Caco-2 (cell line): ENCODE results near the gene CTXND1. TPM values are rescaled to one million over a fixed set of nuclear protein-coding genes. Genes with fewer than 3 reads are reported as not detected.

Experiments used
- BruUV-seq: library from RNA; stranded (reverse); fragments of 400-500 nt; replicated peaks from 2 replicates; lab custom pipeline; 2021; lab: Mats Ljungman, UMichigan
- CTCF ChIA-PET: fragments of 300-600 bp; sonication (Branson Sonifier 250); formaldehyde crosslinking; loops from one replicate; lab custom pipeline; 2022; ENCODE audit warnings: antibody characterized with exemption; lab: Charles Lee
- POLR2A ChIA-PET: fragments of 300-600 bp; sonication (Branson Sonifier 250); formaldehyde crosslinking; loops from one replicate; lab custom pipeline; 2022; ENCODE audit warnings: antibody characterized with exemption; lab: Charles Lee
- DNase-seq, 2 experiments: peaks; one replicate each; pipeline versions ENCODE4 v3.0.0 to v3.0.0-alpha.2; 2020 to 2022
- H3K27me3 ChIP-seq: replicated peaks from 2 replicates; pipeline ENCODE4 v1.6.0; 2011; ENCODE audit warnings: low read length; ENCODE audit not compliant: control insufficient read depth, insufficient read depth
- H3K36me3 ChIP-seq: 2 replicates; pipeline ENCODE4 v1.5.1; 2011; ENCODE audit warnings: low read length; ENCODE audit not compliant: control insufficient read depth, insufficient read depth
- H3K4me1 ChIP-seq: fragments of 250-450 bp; sonication (Bioruptor Pico); 2 replicates; pipeline ENCODE4 v1.5.1; 2020; ENCODE audit warnings: mild to moderate bottlenecking
- H3K4me3 ChIP-seq: 2 replicates; pipeline ENCODE4 v1.5.1; 2011; ENCODE audit warnings: low read depth, mild to moderate bottlenecking, control low read depth, low read length
- H3K9me3 ChIP-seq: fragments of 250-450 bp; sonication (Bioruptor Pico); 2 replicates; pipeline ENCODE4 v1.5.1; 2020; ENCODE audit warnings: mild to moderate bottlenecking, moderate library complexity
- H3K27ac Mint-ChIP-seq: one replicate; pipeline ENCODE4 v1.8.0; 2022; ENCODE audit warnings: mixed read lengths; ENCODE audit not compliant: unreplicated experiment
- H3K27me3 Mint-ChIP-seq: one replicate; pipeline ENCODE4 v1.8.0; 2022; ENCODE audit warnings: mixed read lengths; ENCODE audit not compliant: insufficient read depth, unreplicated experiment
- H3K36me3 Mint-ChIP-seq: one replicate; pipeline ENCODE4 v1.8.0; 2022; ENCODE audit warnings: mild to moderate bottlenecking, mixed read lengths; ENCODE audit not compliant: insufficient read depth, unreplicated experiment
- H3K4me1 Mint-ChIP-seq: one replicate; pipeline ENCODE4 v1.8.0; 2022; ENCODE audit warnings: low read depth, mixed read lengths; ENCODE audit not compliant: unreplicated experiment
- H3K4me3 Mint-ChIP-seq: one replicate; pipeline ENCODE4 v1.8.0; 2022; ENCODE audit warnings: mild to moderate bottlenecking, moderate library complexity, mixed read lengths; ENCODE audit not compliant: unreplicated experiment
- H3K9me3 Mint-ChIP-seq: one replicate; pipeline ENCODE4 v1.8.0; 2022; ENCODE audit warnings: mixed read lengths; ENCODE audit not compliant: unreplicated experiment
- intact Hi-C: fragments of 100-400 bp; cut with micrococcal nuclease; formaldehyde crosslinking; loops from one replicate; pipeline ENCODE4 v1.10.0; 2022; ENCODE audit not compliant: unreplicated experiment
- total RNA-seq: library from RNA; stranded (reverse); gene quantifications from 2 replicates; pipeline ENCODE4 v1.2.3, GENCODE V29; 2022
- TF ChIP-seq, protein P1 (sequence below), 2 experiments: fragments of 200-600 bp in 1 of 2; IDR thresholded peaks; 1 replicate in 1 of 2; 2 replicates in 1 of 2; pipeline versions ENCODE4 v1.5.1 to v1.8.0; 2011 to 2022; ENCODE audit warnings: antibody characterized with exemption in 1 of 2, control low read depth in 1 of 2, inconsistent platforms in 1 of 2, low read depth in 1 of 2, low read length in 1 of 2, mild to moderate bottlenecking in 1 of 2, moderate library complexity in 1 of 2; ENCODE audit not compliant: insufficient read depth in 1 of 2, severe bottlenecking in 1 of 2, unreplicated experiment in 1 of 2

Gene CTXND1
- total RNA-seq, 1 experiment from 2014 or later: 0.05 TPM

DNA sequence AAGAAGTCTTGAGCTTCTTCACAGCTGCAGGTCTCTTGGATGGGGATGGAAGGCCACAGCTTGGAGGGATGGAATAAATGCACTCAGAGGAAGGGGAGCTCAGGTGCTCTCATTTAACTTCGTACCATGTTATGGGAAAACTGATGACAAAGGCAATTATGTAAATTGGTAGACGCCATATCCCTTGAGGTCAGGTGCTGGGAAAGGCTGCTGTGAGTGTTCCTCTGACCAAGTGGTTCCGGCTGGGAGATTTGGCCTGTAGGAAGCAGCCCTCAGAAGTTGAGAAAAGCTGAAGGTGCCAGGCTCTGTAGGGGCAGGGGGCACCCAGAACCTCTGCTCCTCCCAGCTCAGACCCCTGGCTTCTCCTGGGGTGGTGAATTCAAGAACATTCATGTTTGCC is 52.1 kb downstream of the CTXND1 start:
- H3K27me3 Mint-ChIP-seq: no peaks in the 10 kb centered on the region
- no TSS peak for BruUV-seq
- POLR2A ChIA-PET: no interaction called here
- no peaks in the 10 kb centered on the region for H3K36me3 Mint-ChIP-seq
- Histone ChIP-seq H3K27me3 (no peaks in the 10 kb centered on the region), H3K4me3 (no peak overlapping the region), H3K4me1 (no peaks in the 10 kb centered on the region), H3K36me3 (no peaks in the 10 kb centered on the region), H3K9me3 (no peaks in the 10 kb centered on the region)
- no peak overlapping the region for H3K4me3 Mint-ChIP-seq
- no peaks in the 10 kb centered on the region for H3K4me1 Mint-ChIP-seq
- DNase-seq: no peak
- H3K9me3 Mint-ChIP-seq: no peaks in the 10 kb centered on the region
- intact Hi-C loops: no loop called here
- CTCF ChIA-PET: no interaction called here
- H3K27ac Mint-ChIP-seq: no peak overlapping the region
- TF ChIP-seq, protein P1, sequence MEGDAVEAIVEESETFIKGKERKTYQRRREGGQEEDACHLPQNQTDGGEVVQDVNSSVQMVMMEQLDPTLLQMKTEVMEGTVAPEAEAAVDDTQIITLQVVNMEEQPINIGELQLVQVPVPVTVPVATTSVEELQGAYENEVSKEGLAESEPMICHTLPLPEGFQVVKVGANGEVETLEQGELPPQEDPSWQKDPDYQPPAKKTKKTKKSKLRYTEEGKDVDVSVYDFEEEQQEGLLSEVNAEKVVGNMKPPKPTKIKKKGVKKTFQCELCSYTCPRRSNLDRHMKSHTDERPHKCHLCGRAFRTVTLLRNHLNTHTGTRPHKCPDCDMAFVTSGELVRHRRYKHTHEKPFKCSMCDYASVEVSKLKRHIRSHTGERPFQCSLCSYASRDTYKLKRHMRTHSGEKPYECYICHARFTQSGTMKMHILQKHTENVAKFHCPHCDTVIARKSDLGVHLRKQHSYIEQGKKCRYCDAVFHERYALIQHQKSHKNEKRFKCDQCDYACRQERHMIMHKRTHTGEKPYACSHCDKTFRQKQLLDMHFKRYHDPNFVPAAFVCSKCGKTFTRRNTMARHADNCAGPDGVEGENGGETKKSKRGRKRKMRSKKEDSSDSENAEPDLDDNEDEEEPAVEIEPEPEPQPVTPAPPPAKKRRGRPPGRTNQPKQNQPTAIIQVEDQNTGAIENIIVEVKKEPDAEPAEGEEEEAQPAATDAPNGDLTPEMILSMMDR (IDR thresholded peaks at IDR 0.05; ENCODE audit: insufficient read depth in 1 of 2, low read depth in 1 of 2, low read length in 1 of 2, severe bottlenecking in 1 of 2, unreplicated experiment in 1 of 2): no peak

DNA sequence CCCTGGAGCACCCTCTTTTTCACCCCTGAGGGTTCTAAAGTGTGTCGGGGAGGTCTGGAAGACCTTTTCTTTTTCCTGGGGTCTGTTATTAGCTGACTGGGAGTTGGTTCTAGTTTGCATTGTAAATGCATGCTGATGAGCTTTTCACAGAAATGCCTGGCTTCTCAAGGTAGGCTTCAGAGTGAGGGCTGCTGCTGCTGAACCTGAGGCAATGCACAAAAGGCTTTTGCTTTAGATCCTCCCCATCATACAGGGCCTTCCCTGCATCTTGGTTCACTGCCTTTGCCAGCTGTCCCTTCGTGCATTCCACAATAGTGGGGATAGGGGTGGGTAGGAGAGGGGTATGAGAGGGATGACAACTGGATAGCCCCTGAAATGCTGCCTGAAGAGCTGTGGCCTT is 52.6 kb downstream of the CTXND1 start:
- Histone ChIP-seq H3K9me3 (no peaks in the 10 kb centered on the region), H3K27me3 (no peaks in the 10 kb centered on the region), H3K36me3 (no peaks in the 10 kb centered on the region), H3K4me3 (no peak overlapping the region), H3K4me1 (no peaks in the 10 kb centered on the region)
- Mint-ChIP-seq H3K27ac (no peak overlapping the region), H3K4me3 (no peak overlapping the region), H3K27me3 (no peaks in the 10 kb centered on the region), H3K9me3 (no peaks in the 10 kb centered on the region), H3K4me1 (no peaks in the 10 kb centered on the region), H3K36me3 (no peaks in the 10 kb centered on the region)
- BruUV-seq: no TSS peak
- CTCF ChIA-PET: no interaction called here
- POLR2A ChIA-PET: no interaction called here
- intact Hi-C loops: no loop called here
- TF ChIP-seq, protein P1 (IDR thresholded peaks at IDR 0.05; ENCODE audit: insufficient read depth in 1 of 2, low read depth in 1 of 2, low read length in 1 of 2, severe bottlenecking in 1 of 2, unreplicated experiment in 1 of 2): no peak
- DNase-seq: no peak

DNA sequence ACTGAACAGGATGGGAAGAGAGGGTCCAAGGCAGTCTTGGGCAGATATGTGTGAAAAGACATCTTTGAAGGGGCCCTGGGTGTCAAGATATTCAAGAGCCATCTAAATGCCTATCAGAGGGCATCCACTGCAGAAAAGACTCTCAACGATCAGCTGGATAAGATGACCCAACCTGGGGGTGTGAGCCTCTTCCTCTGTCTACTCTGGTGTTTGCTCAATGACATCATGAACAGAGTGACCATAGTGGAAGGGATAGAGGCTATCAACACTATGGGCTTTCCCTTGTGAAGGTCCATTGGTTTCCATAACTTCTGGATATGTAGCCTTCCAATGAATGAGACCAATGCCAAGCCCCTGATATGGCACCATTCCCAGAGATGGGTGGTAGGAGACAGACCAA is 57.1 kb downstream of the CTXND1 start:
- H3K27ac Mint-ChIP-seq: no peak overlapping the region
- intact Hi-C loops: no loop called here
- no peaks in the 10 kb centered on the region for H3K27me3 Mint-ChIP-seq
- no peak overlapping the region for H3K4me3 Mint-ChIP-seq
- no peaks in the 10 kb centered on the region for H3K27me3 ChIP-seq
- no peak for DNase-seq
- no peaks in the 10 kb centered on the region for H3K9me3 ChIP-seq
- no peaks in the 10 kb centered on the region for H3K36me3 ChIP-seq
- H3K9me3 Mint-ChIP-seq: no peaks in the 10 kb centered on the region
- H3K4me3 ChIP-seq: no peak overlapping the region
- peaks cover 22% of the 10 kb centered on the region for H3K4me1 ChIP-seq
- BruUV-seq: no TSS peak
- no peaks in the 10 kb centered on the region for H3K36me3 Mint-ChIP-seq
- POLR2A ChIA-PET: no interaction called here
- H3K4me1 Mint-ChIP-seq: peaks cover 8% of the 10 kb centered on the region
- CTCF ChIA-PET: no interaction called here
- TF ChIP-seq, protein P1 (IDR thresholded peaks at IDR 0.05; ENCODE audit: insufficient read depth in 1 of 2, low read depth in 1 of 2, low read length in 1 of 2, severe bottlenecking in 1 of 2, unreplicated experiment in 1 of 2): no peak
